GM12872 (cell line): ENCODE measurements around the gene ITPR2.

Source experiments
- TF ChIP-seq, protein P1 (sequence below): IDR thresholded peaks from 3 replicates; pipeline ENCODE4 v1.5.1; 2011; ENCODE audit warnings: low read depth, mild to moderate bottlenecking, low read length, moderate library complexity; ENCODE audit not compliant: insufficient read depth

Gene ITPR2

DNA sequence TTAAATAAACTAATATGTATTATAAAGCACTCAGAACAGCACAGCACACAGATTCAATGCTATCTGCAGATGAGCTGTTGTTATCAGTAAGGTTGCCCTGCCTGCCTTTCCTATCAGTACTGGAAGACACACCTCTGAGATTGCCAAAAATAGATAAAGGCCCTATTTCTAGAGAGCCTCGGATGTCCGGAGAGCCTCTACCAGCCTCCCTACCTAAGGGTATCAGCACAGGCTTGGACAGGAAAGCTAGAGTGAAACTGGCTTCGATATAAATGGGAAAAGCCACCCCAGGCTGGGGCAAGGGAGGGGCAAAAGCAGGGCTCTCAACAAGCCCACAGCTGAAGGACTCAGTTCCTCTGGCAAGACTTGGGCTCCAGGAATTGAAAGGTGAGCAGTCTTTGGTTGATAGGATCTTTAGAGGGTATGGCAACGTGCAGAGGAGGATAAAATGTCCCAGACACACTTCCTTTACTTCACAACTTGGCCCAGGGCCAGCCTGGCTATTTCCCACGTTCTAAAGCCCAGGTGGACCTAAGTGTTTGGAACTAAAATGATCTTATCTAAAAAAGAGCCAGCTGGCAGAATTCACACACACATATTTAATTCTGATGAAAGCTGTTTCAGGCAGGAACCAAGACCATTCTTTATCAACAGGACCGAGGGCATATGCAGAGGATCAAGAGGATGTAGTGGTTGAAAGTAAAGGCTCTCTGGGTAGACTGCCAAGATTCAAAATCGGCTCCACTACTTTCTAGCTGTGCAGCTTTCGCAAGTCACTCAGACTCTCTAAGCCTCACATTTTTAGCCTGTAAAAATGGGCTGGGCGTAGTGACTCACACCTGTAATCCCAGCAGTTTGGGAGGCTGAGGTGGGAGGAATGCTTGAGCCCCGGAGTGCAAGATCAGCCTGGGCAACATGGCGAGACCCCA is 37.8 kb upstream of the ITPR2 start:
- TF ChIP-seq, protein P1, sequence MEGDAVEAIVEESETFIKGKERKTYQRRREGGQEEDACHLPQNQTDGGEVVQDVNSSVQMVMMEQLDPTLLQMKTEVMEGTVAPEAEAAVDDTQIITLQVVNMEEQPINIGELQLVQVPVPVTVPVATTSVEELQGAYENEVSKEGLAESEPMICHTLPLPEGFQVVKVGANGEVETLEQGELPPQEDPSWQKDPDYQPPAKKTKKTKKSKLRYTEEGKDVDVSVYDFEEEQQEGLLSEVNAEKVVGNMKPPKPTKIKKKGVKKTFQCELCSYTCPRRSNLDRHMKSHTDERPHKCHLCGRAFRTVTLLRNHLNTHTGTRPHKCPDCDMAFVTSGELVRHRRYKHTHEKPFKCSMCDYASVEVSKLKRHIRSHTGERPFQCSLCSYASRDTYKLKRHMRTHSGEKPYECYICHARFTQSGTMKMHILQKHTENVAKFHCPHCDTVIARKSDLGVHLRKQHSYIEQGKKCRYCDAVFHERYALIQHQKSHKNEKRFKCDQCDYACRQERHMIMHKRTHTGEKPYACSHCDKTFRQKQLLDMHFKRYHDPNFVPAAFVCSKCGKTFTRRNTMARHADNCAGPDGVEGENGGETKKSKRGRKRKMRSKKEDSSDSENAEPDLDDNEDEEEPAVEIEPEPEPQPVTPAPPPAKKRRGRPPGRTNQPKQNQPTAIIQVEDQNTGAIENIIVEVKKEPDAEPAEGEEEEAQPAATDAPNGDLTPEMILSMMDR, result no peak

DNA sequence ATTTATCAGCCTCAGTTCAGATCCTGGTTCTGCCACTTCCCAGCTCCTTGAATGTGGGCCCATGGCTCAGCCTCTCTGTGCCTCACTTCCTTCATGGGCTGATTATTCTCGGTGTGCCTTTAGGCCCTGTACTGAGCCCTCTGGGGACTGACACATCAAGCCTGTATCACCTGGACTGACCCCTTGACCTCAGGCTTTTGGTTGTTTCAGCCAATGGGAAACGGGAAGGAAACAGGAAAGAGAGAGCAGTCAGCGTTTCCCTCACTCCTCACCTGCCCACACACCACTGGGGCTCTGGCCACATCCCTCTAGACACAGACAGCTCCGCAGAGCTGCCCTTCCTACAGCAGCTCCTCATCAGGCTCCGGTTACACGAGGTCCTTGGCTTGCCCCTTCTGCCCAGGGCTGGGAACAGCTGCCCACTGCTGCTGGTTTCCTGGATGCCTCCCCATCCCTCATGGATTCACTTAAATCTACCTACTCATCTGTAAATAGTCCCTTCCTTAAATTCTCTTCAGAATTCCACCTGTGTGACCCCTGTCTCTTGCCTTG is 37.0 kb upstream of the ITPR2 start:
- TF ChIP-seq, protein P1, result no peak

DNA sequence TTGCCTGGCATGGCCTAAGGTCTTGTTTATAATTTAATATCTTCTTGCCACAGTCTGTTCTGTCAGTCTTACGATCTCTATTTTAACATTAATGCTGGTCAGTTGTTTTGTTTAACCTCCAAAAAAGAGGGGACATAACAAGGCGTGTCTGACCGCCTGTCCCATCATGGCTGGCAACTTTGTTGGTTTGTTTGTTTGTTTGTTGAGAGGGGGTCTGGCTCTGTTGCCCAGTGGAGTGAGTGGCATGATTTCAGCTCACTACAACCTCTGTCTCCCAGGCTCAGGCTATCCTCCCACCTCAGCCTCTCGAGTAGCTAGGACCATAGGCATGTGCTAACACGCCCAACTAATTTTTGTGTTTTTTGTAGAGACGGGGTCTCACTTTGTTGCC is 36.1 kb upstream of the ITPR2 start:
- TF ChIP-seq, protein P1, result no peak

DNA sequence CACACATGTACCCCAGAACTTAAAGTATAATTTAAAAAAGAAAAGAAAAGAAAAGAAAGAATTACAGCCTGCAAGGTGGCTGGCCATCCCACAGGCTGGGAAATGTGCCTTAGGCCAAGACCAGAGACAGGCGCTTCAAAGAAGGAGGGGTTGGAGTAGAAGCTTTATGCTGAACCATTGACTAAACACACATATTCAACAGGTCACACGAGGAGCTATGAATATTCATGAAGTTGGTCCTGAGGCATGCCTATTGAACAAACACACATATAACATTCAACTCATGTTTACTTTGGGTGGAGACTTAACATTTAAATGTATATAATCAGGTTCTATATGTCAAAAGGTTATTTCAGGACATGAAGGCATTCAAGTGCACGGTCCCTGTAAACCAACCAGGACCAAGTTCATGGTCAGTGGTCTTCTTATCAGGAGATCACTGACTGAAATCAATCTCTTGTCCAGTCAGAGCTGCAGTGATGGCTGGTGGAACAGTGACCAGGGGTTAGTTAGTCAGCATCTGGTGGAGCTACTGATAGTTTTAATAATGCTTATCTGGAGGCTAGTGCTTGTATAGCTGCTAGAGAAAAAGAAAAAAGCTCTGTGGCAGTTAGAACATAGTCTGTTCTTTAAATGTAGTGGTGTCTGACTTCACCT is 35.6 kb upstream of the ITPR2 start:
- TF ChIP-seq, protein P1, result no peak

DNA sequence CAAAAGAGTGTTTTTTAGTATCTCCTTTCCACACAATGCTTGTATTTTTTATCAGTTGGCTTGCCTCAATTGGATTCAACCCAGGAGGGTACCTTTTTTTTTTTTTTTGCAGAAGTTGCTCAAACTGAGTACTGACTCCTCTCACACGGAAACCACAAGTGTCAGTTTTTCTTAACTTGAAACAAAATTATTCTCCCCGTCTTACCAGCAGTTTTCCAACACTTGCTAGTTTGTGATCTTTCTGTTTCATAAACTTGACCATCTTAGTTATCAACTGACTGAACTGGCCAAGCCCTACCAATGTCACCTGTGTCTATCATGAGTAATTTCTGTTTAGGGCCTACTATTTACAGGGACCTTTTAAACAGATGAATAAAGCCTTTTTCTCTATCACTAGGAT is 34.1 kb upstream of the ITPR2 start:
- TF ChIP-seq, protein P1, result no peak

DNA sequence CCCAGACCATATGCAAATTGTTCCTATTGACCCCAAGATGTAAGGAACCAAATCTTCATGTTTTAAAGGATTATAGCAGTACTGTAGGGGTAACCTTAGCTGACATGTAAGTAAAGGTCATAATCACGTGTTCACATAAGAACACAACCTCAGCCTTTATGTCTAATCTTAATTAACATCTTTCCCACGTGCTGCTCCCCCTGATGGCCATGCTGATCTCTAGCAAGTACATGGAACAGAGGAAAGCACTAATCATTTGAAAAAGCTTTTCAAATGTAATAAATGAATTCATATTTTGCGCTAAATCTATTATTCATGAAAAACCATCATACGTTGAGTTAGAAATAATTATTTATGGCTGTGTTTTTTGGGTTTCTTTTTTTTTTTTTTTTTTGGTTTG is 30.5 kb upstream of the ITPR2 start:
- TF ChIP-seq, protein P1, result peak; percentile 44; the same call in 2 of the 3 replicates

DNA sequence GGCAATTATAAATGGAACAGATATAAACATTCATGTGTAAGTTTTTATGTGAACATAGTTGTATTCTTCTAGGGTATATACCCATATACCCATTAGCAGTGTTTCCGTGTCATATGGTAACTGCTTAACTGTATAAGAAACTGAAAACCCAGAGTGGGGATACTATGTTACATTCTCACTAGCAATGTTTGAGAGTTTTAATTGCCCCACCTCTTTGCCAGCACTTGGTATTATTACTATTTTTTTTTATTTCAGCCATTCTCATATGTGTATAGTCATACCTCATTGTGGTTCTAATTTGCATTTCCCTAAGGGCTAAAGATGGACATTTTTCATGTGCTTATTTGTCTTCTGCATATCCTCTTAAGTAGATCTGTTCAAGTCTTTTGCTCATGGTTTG is 28.7 kb upstream of the ITPR2 start:
- TF ChIP-seq, protein P1, result no peak
